GM10248 (cell line): Measurements from ENCODE around the gene SLF1.
"Not testable (repeated sequence)": the region's sequence is repeated elsewhere in the genome, so short reads cannot be mapped to it uniquely, and the experiment has no call there.

Experiments
- CTCF ChIA-PET: fragments of 300-600 bp; sonication (Branson Sonifier 250); formaldehyde crosslinking; extraction: SDS; loops from one replicate; lab custom pipeline; 2021; ENCODE audit warnings: antibody characterized with exemption; lab: Yijun Ruan, JAX
- POLR2A ChIA-PET: fragments of 350-650 bp; sonication (Branson Sonifier 250); formaldehyde crosslinking; extraction: SDS; loops from one replicate; lab custom pipeline; 2020; ENCODE audit warnings: antibody characterized with exemption; lab: Yijun Ruan, JAX
- DNase-seq: peaks from one replicate; pipeline ENCODE4 v3.0.0; 2012; ENCODE audit errors: extremely low spot score
- CTCF ChIP-seq: IDR thresholded peaks from 2 replicates; pipeline ENCODE4 v1.5.1; 2012; ENCODE audit warnings: mild to moderate bottlenecking, low read depth; ENCODE audit errors: extremely low read depth, missing control alignments, control extremely low read depth

SLF1 gene

GRCh38 chr5:94618493-94619328, at the start of gene SLF1, which contains the start of gene KIAA0825:
TSS of gene SLF1 (plus strand) at chr5:94618669. CDS start at chr5:94628811, 10,142 bp downstream.
TSS of gene KIAA0825 (minus strand) at chr5:94618604. CDS start at chr5:94537126, 81,478 bp downstream.
- ChIA-PET POLR2A (no interaction called here), CTCF (interaction anchor here (1.2 to 1.5 kb wide), 2 partner anchors 13 to 16 kb away, joined by 3 read pairs; no protein-coding TSS in a partner anchor)
- TF ChIP-seq CTCF: no peak
- peak; percentile 90 for DNase-seq

GRCh38 chr5:94571415-94571814, 47.1 kb upstream of the SLF1 start:
- ChIA-PET POLR2A (no interaction called here), CTCF (no interaction called here)
- DNase-seq: no peak
- no peak for TF ChIP-seq CTCF

GRCh38 chr5:94573349-94573748, 45.1 kb upstream of the SLF1 start:
- CTCF ChIA-PET: interaction anchor here (1.7 kb wide), 1 partner anchor 164 kb away, joined by 5 read pairs; no protein-coding TSS in a partner anchor
- POLR2A ChIA-PET, DNase-seq: not testable (repeated sequence)

- no peak for TF ChIP-seq CTCF
- DNase-seq: no peak
- ChIA-PET POLR2A (no interaction called here), CTCF (interaction anchor here (1.7 kb wide), 1 partner anchor 163 kb away, joined by 5 read pairs; no protein-coding TSS in a partner anchor)
Observed at GRCh38 chr5:94575196-94575595, 43.3 kb upstream of the SLF1 start.

- CTCF ChIA-PET: interaction anchor here (1.1 to 1.3 kb wide), 2 partner anchors 46 to 273 kb away, joined by 3 to 4 read pairs; no protein-coding TSS in a partner anchor
- POLR2A ChIA-PET: no interaction called here
- no peak for TF ChIP-seq CTCF
- DNase-seq: peak; percentile 21
Observed at GRCh38 chr5:94577466-94578245, 40.8 kb upstream of the SLF1 start.

GRCh38 chr5:94595281-94595840, 23.1 kb upstream of the SLF1 start:
- TF ChIP-seq CTCF: no peak
- CTCF ChIA-PET: no interaction called here
- POLR2A ChIA-PET: no interaction called here
- DNase-seq: no peak
